C4-2B (cell line): ENCODE data around the gene SYMPK.

Experiments
- H3K27ac ChIP-seq: fragments of 450-650 bp; 2 replicates; pipeline ENCODE4 v1.5.1; 2017
- CTCF ChIP-seq: fragments of 450-650 bp; conservative IDR thresholded peaks from 2 replicates; pipeline ENCODE4 v1.5.1; 2017; ENCODE audit warnings: mild to moderate bottlenecking
- ZFX ChIP-seq: fragments of 450-650 bp; IDR thresholded peaks from 2 replicates; pipeline ENCODE4 v1.6.1; 2017

The SYMPK gene

GRCh38 chr19:45767881-45768654 lies 94.9 kb downstream of the SYMPK start:
- TF ChIP-seq CTCF (no peak), ZFX (peak; percentile 48)
- peak overlapping the region; percentile 87 for H3K27ac ChIP-seq

DNA sequence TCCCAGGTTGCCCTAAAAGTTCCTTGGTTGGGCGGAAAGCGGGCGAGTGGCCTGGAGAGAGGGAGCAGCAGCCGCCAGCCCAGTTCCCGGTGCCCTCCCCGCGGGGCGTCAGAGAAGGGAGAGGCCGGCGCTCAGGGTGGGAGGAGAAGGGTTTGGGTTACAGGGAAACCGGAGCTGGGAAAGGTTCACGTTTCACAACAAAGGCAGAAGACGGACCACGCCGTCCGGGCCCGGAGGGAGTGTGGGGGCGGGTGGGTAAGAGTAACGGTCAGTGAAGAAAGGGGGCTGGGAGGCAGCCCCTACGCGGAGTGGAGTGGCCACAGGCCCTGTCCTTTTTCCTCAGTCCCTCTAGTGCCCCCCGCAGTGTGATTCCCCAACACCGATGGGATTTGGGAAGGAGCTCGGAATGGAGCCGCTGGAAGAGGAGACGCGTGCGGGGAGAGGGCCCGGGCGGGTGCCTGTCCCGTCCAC lies 95.5 kb downstream of the SYMPK start:
- peak overlapping the region; percentile 87 for H3K27ac ChIP-seq
- TF ChIP-seq CTCF = no peak
- no peak for TF ChIP-seq ZFX

DNA sequence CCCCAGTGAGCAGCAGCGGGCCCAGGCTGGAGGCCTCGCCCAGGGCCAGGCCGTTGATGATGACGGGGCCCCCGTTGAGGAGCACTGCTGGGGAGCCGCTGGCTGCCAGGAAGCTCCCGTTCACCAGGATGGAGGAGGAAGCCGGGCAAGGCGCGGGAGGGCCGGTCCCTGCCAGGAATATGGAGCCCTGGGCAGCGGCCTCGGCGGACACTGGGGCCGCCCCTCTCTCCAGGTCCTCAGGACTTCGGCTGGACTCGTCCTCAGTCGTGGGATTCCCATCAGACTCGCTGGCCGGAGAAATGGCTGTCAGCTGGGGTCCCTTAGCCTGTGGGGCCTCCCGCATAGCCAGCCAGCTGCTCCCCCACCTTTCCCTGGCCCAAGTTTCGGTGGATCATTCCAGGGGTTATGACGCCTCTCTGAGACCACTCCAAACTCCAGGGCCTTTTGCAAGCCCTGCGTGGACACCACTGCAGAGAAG lies 96.0 kb downstream of the SYMPK start:
- H3K27ac ChIP-seq = peak overlapping the region; percentile 87

GRCh38 chr19:45766296-45766868 lies 96.6 kb downstream of the SYMPK start:
- no peak for TF ChIP-seq CTCF
- no peak for TF ChIP-seq ZFX
- H3K27ac ChIP-seq = peak overlapping the region; percentile 87

More for the DNA sequence above, 96.0 kb downstream of the SYMPK start:
- TF ChIP-seq ZFX = no peak
- no peak for TF ChIP-seq CTCF

GRCh38 chr19:45765702-45766295 lies 97.1 kb downstream of the SYMPK start:
- peak overlapping the region; percentile 87 for H3K27ac ChIP-seq
- no peak for TF ChIP-seq CTCF
